Activated CD8-positive, alpha-beta memory T cell treated with anti-CD3 and anti-CD28 coated beads for 36 hours (primary cell): ENCODE measurements around the gene RNF14. TPM values are rescaled to one million over a fixed set of nuclear protein-coding genes. Genes with fewer than 3 reads are reported as not detected.

ENCODE experiments used
- CTCF ChIA-PET: fragments of 350-600 bp; sonication (Branson Sonifier 250); formaldehyde crosslinking; loops from one replicate; lab custom pipeline; 2021; ENCODE audit warnings: antibody characterized with exemption; lab: Charles Lee
- POLR2A ChIA-PET: fragments of 350-600 bp; sonication (Branson Sonifier 250); formaldehyde crosslinking; loops from one replicate; lab custom pipeline; 2021; ENCODE audit warnings: antibody characterized with exemption; lab: Charles Lee
- total RNA-seq, 2 experiments: library from RNA; stranded (reverse); gene quantifications; one replicate each; pipeline ENCODE4 v1.2.3, GENCODE V29; 2021

RNF14 gene
- total RNA-seq, 2 experiments from 2014 or later: 45.9 to 47.8 TPM

GRCh38 chr5:142000704-142001484, 32.0 kb downstream of the RNF14 start:
- POLR2A ChIA-PET: interaction anchor here (0.6 kb wide), 1 partner anchor 12 kb away, joined by 3 read pairs; the partner anchor contains the start of gene GNPDA1

GRCh38 chr5:142003266-142003800, 34.4 kb downstream of the RNF14 start:
- CTCF ChIA-PET: no interaction called here
- POLR2A ChIA-PET: no interaction called here

More at GRCh38 chr5:142000704-142001484, 32.0 kb downstream of the RNF14 start:
- CTCF ChIA-PET: interaction anchor here (0.9 to 1.3 kb wide), 5 partner anchors 10 to 144 kb away, joined by 3 to 5 read pairs (median 4); no protein-coding TSS in a partner anchor

- POLR2A ChIA-PET: interaction anchor here (0.6 to 1.9 kb wide), 4 partner anchors 10 to 426 kb away, joined by 3 to 11 read pairs (median 4); partner anchors contain the start of gene RNF14
- CTCF ChIA-PET: interaction anchor here (1.0 to 3.2 kb wide), 9 partner anchors 9 to 315 kb away, joined by 3 to 17 read pairs (median 3); partner anchors contain the start of gene NDFIP1
These were observed 37.7 kb downstream of the RNF14 start for GRCh38 chr5:142006363-142007236.

GRCh38 chr5:142007237-142007544, 38.3 kb downstream of the RNF14 start:
- ChIA-PET POLR2A (interaction anchor here (0.6 to 1.9 kb wide), 4 partner anchors 9 to 45 kb away, joined by 3 to 11 read pairs (median 4); partner anchors contain the start of gene RNF14), CTCF (interaction anchor here (1.0 to 3.2 kb wide), 8 partner anchors 9 to 315 kb away, joined by 3 to 17 read pairs (median 4); partner anchors contain the start of gene NDFIP1)

- CTCF ChIA-PET: interaction anchor here (1.3 kb wide), 1 partner anchor 17 kb away, joined by 3 read pairs; no protein-coding TSS in a partner anchor
- POLR2A ChIA-PET: no interaction called here
These were observed 39.9 kb downstream of the RNF14 start for GRCh38 chr5:142008813-142009212.

- POLR2A ChIA-PET: interaction anchor here (1.2 kb wide), 1 partner anchor 40 kb away, joined by 3 read pairs; no protein-coding TSS in a partner anchor
- CTCF ChIA-PET: interaction anchor here (0.7 to 3.7 kb wide), 4 partner anchors 18 to 318 kb away, joined by 3 to 19 read pairs (median 4); partner anchors contain the start of gene RNF14
These were observed 41.0 kb downstream of the RNF14 start for GRCh38 chr5:142009886-142010285.

GRCh38 chr5:142011572-142012185, 42.8 kb downstream of the RNF14 start:
- POLR2A ChIA-PET: interaction anchor here (1.3 to 2.1 kb wide), 2 partner anchors 97 to 108 kb away, joined by 3 to 10 read pairs; partner anchors contain the start of gene NDFIP1
- CTCF ChIA-PET: interaction anchor here (0.6 to 3.7 kb wide), 15 partner anchors 11 to 361 kb away, joined by 3 to 19 read pairs (median 4); partner anchors contain the start of genes FCHSD1 and RNF14

GRCh38 chr5:142012186-142012785, 43.4 kb downstream of the RNF14 start:
- ChIA-PET CTCF (interaction anchor here (0.6 to 3.7 kb wide), 12 partner anchors 12 to 361 kb away, joined by 3 to 19 read pairs (median 4); partner anchors contain the start of genes FCHSD1 and RNF14), POLR2A (interaction anchor here (0.6 to 2.1 kb wide), 4 partner anchors 12 to 114 kb away, joined by 3 to 10 read pairs (median 3); partner anchors contain the start of gene NDFIP1)

GRCh38 chr5:142012792-142013388, 44.0 kb downstream of the RNF14 start, which contains the start of gene GNPDA1:
Gene GNPDA1, minus strand, starts transcription at chr5:142013027. Its CDS starts 992 bp downstream, at chr5:142012035.
- CTCF ChIA-PET: interaction anchor here (0.6 to 4.3 kb wide), 11 partner anchors 20 to 1007 kb away, joined by 3 to 28 read pairs (median 5); partner anchors contain the start of genes NDFIP1 and RNF14
- POLR2A ChIA-PET: interaction anchor here (0.6 to 2.1 kb wide), 4 partner anchors 13 to 113 kb away, joined by 3 to 10 read pairs (median 3); partner anchors contain the start of gene NDFIP1

GRCh38 chr5:142013734-142014521, 45.0 kb downstream of the RNF14 start:
- ChIA-PET CTCF (interaction anchor here (0.5 to 4.3 kb wide), 14 partner anchors 11 to 1006 kb away, joined by 3 to 28 read pairs (median 4); partner anchors contain the start of genes NDFIP1 and RNF14), POLR2A (interaction anchor here (0.5 to 2.8 kb wide), 5 partner anchors 18 to 95 kb away, joined by 3 to 17 read pairs (median 5); no protein-coding TSS in a partner anchor)

- POLR2A ChIA-PET: interaction anchor here (0.7 to 2.8 kb wide), 5 partner anchors 8 to 103 kb away, joined by 3 to 17 read pairs (median 6); no protein-coding TSS in a partner anchor
- CTCF ChIA-PET: interaction anchor here (0.5 to 4.3 kb wide), 16 partner anchors 8 to 323 kb away, joined by 3 to 28 read pairs (median 4); partner anchors contain the start of genes NDFIP1 and RNF14
These were observed 46.1 kb downstream of the RNF14 start for GRCh38 chr5:142014911-142015584.

- ChIA-PET POLR2A (interaction anchor here (0.8 to 2.8 kb wide), 7 partner anchors 9 to 95 kb away, joined by 4 to 17 read pairs (median 7); partner anchors contain the start of gene RNF14), CTCF (interaction anchor here (1.0 to 4.3 kb wide), 12 partner anchors 9 to 324 kb away, joined by 3 to 28 read pairs (median 5); partner anchors contain the start of genes NDFIP1 and RNF14)
These were observed 47.1 kb downstream of the RNF14 start for GRCh38 chr5:142015781-142016533.

- POLR2A ChIA-PET: interaction anchor here (0.8 to 2.8 kb wide), 6 partner anchors 9 to 94 kb away, joined by 4 to 17 read pairs (median 8); partner anchors contain the start of gene RNF14
- CTCF ChIA-PET: interaction anchor here (1.2 to 4.3 kb wide), 8 partner anchors 10 to 324 kb away, joined by 3 to 28 read pairs (median 8); partner anchors contain the start of genes NDFIP1 and RNF14
These were observed 47.7 kb downstream of the RNF14 start for GRCh38 chr5:142016556-142016955.
